ENCODE measurements around the gene TMEM132A. TPM values are rescaled to one million over a fixed set of nuclear protein-coding genes. Genes with fewer than 3 reads are reported as not detected.

Gene TMEM132A
- total RNA-seq, 1 donor from 2014 or later, result 197 TPM

DNA sequence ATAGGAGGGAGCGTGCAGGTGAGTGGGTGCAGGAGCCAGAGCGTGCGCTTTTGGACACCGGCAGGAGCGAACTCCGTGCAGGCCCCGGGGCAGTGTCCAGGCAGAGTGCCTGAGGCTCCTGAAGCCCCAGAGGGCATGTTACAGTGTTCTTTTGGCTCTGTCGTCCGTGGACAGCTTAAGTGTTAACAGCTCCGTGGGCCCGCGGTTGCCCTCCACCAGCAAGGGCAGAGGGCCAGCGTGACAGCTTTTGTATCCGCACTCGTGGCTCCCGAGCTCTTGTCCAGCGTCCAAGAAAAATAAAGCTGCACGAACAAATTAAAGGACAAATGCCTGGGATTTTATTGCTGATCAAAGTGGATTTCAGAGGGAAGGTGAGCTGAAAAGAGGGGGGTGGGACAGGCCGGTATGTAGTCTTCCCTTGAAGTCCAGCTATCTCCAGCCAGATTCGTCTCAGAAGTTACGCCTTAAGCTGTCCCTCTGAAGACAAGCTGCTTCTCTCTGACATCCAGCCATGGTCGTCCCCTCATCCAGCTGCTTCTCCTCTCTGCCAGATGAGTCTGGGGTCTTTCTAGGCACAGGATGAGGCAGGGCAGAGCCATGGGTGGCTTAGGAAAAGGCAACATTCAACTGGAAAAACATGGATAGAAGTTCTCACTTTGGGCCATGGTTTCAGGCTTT lies 11.3 kb upstream of the TMEM132A start:
- peak overlapping the region; percentile 91 for H3K4me3 Mint-ChIP-seq
- H3K27ac Mint-ChIP-seq, result peak overlapping the region; percentile 97
- H3K9me3 Mint-ChIP-seq, result no peaks in the 10 kb centered on the region
- peaks cover 26% of the 10 kb centered on the region for H3K4me1 Mint-ChIP-seq
- TF ChIP-seq, protein P1, sequence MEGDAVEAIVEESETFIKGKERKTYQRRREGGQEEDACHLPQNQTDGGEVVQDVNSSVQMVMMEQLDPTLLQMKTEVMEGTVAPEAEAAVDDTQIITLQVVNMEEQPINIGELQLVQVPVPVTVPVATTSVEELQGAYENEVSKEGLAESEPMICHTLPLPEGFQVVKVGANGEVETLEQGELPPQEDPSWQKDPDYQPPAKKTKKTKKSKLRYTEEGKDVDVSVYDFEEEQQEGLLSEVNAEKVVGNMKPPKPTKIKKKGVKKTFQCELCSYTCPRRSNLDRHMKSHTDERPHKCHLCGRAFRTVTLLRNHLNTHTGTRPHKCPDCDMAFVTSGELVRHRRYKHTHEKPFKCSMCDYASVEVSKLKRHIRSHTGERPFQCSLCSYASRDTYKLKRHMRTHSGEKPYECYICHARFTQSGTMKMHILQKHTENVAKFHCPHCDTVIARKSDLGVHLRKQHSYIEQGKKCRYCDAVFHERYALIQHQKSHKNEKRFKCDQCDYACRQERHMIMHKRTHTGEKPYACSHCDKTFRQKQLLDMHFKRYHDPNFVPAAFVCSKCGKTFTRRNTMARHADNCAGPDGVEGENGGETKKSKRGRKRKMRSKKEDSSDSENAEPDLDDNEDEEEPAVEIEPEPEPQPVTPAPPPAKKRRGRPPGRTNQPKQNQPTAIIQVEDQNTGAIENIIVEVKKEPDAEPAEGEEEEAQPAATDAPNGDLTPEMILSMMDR (IDR thresholded peaks at IDR 0.05; ENCODE audit: unreplicated experiment), result no peak
- DNase-seq (ENCODE audit: low spot score in 2 of 2, unreplicated experiment in 2 of 2), result no peak
- peaks cover 32% of the 10 kb centered on the region for H3K27me3 Mint-ChIP-seq (ENCODE audit: low read depth)
- no peaks in the 10 kb centered on the region for H3K36me3 Mint-ChIP-seq

DNA sequence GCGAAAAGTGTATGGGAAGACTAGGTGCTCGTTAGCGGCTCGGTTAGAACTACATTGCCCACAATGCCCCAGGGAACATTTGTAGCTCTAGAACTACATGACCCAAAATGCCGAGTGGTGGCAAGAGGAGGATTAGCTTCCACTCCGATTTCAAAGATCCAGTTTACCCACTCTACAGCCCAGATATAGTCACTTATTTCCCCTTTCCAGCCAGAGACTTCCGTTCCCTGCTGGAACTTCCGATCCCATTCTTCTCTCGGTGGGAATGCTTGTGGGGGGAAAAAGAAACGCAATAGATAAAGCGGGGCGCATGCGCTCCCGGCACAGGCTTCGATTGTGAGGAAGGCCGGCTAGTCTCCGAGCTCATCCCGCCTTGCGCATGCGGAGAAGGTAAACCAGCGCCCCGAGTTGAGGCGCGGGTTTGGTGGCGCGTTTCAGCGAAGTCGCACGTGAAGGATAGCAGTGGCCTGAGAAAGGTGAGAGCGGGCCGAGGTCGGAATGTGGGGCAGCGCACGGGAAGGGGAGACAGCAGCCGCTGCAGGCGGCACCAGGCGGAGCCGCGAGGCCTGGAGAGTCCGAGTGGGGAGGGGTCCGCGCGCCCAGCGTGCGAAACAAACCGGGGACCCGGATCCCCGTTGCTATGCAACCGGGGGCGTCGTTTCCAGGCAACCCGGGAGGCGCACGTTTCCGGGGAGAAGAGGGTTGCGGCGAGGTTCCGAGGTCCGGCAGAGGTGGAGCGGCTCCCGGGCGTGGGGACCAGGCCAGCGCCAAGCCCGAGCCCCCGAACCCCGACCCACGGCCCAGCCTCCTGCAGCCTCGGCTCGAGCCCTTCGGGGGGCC lies 10.2 kb upstream of the TMEM132A start, which contains the start of gene TMEM109:
TMEM109 (plus strand) TSS at position 366 of the 840 bp plus-strand sequence. CDS start 5,536 bp downstream, outside the sequence.
- no peaks in the 10 kb centered on the region for H3K9me3 Mint-ChIP-seq
- H3K27ac Mint-ChIP-seq, result peak within 1 kb of the TSS; percentile 97
- peaks cover 28% of the 10 kb centered on the region for H3K4me1 Mint-ChIP-seq
- H3K27me3 Mint-ChIP-seq (ENCODE audit: low read depth), result peaks cover 22% of the 10 kb centered on the region
- no peaks in the 10 kb centered on the region for H3K36me3 Mint-ChIP-seq
- peak; percentile 81 to 87 for DNase-seq (ENCODE audit: low spot score in 2 of 2, unreplicated experiment in 2 of 2)
- H3K4me3 Mint-ChIP-seq, result peak within 1 kb of the TSS; percentile 91
- TF ChIP-seq, protein P1 (IDR thresholded peaks at IDR 0.05; ENCODE audit: unreplicated experiment), result no peak

DNA sequence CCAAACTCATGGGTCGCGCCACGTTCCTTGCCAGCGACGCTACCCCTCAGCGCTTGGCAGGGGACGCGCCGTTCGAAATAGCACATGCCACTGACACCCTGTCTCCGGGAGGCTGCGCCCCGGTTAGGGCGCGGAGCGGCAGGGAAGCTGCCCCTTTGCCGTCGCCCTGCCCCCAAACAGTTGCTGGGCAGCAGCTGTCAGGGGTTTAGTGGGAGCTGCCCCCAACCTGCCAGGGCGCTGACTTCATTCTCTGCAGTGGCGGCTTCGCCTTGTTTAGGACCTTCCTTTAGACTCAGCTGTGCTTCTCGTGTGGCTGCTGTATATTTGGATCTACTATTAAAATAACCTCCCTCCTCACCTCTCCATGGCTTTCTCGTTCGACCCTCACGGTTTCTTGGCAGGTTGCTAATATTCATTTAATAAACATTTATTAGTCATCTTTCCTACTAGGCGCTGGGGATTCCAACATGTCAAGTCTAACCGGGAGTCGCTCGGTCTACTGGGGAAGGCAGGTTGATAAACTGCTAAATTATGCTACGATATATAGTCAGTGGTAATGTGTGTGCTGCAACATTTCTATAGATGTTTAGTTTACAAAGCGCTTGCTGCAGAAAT lies 9.5 kb upstream of the TMEM132A start:
- Mint-ChIP-seq H3K36me3 (no peaks in the 10 kb centered on the region), H3K4me3 (peak overlapping the region; percentile 91), H3K27me3 (ENCODE audit: low read depth) (peaks cover 15% of the 10 kb centered on the region), H3K27ac (peak overlapping the region; percentile 94), H3K4me1 (peaks cover 28% of the 10 kb centered on the region), H3K9me3 (no peaks in the 10 kb centered on the region)
- DNase-seq (ENCODE audit: low spot score in 2 of 2, unreplicated experiment in 2 of 2), result no peak
- TF ChIP-seq, protein P1 (IDR thresholded peaks at IDR 0.05; ENCODE audit: unreplicated experiment), result no peak

DNA sequence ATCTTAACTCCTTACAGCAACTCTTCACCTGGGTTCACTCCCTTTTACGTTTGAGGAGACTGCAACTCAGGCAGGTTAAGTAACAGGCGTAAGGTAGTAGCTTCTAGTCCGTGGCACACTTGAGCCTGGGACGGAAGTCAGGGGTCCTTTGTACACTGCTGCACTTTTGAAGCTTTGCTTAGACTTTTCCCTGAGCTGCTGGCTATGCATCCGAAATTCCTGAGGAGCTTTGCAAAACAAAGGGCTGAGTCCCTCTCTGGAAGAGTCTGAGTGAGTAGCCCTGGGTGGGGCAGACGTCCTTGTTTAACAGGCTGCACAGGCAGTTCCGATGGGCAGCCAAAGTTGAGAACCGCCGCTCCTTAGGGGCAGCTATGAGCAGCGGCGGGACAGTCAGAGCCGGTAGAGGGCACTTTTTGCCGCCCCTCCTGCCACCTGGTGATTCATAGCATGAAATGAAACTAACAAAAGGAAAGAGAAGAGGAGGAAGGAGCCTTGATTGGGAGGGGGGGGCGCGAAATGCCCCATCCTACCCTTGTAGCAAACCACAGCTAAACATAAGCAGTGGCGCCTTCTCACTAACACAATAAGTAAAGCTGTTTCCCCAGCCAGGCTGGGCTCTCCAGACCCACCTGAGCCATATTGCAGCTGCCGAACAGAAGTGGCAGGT lies 8.9 kb upstream of the TMEM132A start:
- H3K4me1 Mint-ChIP-seq, result peaks cover 28% of the 10 kb centered on the region
- H3K9me3 Mint-ChIP-seq, result no peaks in the 10 kb centered on the region
- peak in 1 of 2 experiments; percentile 54 for DNase-seq (ENCODE audit: low spot score in 2 of 2, unreplicated experiment in 2 of 2)
- peaks cover 9% of the 10 kb centered on the region for H3K27me3 Mint-ChIP-seq (ENCODE audit: low read depth)
- peak overlapping the region; percentile 91 for H3K4me3 Mint-ChIP-seq
- H3K27ac Mint-ChIP-seq, result peak overlapping the region; percentile 94
- TF ChIP-seq, protein P1 (IDR thresholded peaks at IDR 0.05; ENCODE audit: unreplicated experiment), result no peak
- H3K36me3 Mint-ChIP-seq, result peaks cover 1% of the 10 kb centered on the region

DNA sequence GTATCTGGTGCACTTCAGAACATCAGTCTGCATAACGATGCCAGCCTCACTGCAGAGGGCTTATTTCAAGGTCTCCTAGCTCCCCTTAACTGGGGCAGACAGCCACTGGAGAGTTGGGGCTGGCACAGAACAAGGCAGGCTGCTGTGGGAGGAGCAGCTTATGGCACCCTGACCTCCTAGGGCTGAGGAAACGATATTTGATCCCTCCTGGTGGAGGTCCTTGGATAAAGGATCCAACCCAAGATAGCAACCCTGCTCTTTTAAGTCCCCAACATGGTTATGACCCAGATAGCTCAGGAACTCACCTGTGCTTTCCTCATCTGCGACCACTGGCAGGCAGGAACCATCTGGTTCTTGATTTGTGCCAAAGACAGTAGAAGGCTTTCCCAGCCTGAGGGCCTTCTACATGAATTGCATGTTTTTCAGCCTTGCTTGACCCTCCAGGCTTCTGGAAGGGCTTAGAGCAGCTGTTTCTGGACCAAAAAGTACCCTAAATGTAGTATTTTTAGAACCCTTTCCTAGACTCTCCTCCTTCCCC lies 7.5 kb upstream of the TMEM132A start:
- H3K4me3 Mint-ChIP-seq, result no peak overlapping the region
- peaks cover 28% of the 10 kb centered on the region for H3K4me1 Mint-ChIP-seq
- no peak for DNase-seq (ENCODE audit: low spot score in 2 of 2, unreplicated experiment in 2 of 2)
- H3K36me3 Mint-ChIP-seq, result peaks cover 5% of the 10 kb centered on the region
- no peaks in the 10 kb centered on the region for H3K9me3 Mint-ChIP-seq
- TF ChIP-seq, protein P1 (IDR thresholded peaks at IDR 0.05; ENCODE audit: unreplicated experiment), result no peak
- H3K27ac Mint-ChIP-seq, result no peak overlapping the region
- H3K27me3 Mint-ChIP-seq (ENCODE audit: low read depth), result no peaks in the 10 kb centered on the region
